ENCODE results near the gene ORC3. TPM values are rescaled to one million over a fixed set of nuclear protein-coding genes. Genes with fewer than 3 reads are reported as not detected.

ORC3 gene
- total RNA-seq = 10 to 100 TPM in 1 of 2 donors, 1 to 10 TPM in 1; 8.2 to 14.8 TPM

DNA sequence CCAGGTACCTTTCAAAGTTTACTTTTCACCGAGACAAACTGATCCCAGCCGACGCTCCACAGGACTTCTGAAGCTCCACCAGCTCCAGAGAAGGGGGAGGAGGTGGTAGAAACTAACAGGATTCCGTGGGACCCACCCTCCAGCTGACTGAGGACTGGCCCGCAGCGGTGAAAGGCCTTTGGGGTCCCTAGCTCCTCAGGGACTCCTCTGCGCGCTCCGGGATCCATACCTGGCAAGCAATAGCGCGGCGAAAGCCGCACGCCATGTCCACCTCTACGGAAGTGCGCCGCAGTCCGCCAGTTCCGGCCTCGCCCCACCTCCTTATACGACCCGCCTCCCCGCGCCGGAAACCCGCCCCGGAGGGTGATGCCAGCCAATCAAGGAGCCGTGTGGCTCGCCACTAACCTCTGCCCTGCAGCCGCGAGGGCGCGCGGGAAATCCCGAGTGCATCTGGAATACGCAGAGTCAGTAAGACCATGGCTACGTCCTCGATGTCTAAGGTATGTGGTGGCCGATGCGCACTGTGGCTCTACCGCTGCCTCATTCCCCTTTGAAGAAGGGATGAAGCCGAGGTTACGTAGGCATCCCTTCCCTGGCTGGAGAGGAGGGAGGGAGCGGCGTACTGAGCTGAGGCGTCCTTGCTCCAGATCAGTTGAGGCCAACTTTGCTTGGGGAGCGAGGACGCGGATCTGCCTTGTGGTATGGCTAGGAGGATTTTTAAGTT is at the start of gene ORC3, which contains the start of gene RARS2:
ORC3 (plus strand) TSS at position 443 of the 724 bp plus-strand sequence; CDS start at position 477, 34 bp downstream.
RARS2 (minus strand) TSS at position 295 of the 724 bp plus-strand sequence; CDS start at position 265, 30 bp downstream.
- DNase-seq (peak; percentile 95 to 97 (median 96)), ATAC-seq (peak; percentile 100)
- TF ChIP-seq POLR2A (IDR thresholded peaks at IDR 0.05) = peak; percentile 79 to 93 (median 90)
- TF ChIP-seq, protein P1, sequence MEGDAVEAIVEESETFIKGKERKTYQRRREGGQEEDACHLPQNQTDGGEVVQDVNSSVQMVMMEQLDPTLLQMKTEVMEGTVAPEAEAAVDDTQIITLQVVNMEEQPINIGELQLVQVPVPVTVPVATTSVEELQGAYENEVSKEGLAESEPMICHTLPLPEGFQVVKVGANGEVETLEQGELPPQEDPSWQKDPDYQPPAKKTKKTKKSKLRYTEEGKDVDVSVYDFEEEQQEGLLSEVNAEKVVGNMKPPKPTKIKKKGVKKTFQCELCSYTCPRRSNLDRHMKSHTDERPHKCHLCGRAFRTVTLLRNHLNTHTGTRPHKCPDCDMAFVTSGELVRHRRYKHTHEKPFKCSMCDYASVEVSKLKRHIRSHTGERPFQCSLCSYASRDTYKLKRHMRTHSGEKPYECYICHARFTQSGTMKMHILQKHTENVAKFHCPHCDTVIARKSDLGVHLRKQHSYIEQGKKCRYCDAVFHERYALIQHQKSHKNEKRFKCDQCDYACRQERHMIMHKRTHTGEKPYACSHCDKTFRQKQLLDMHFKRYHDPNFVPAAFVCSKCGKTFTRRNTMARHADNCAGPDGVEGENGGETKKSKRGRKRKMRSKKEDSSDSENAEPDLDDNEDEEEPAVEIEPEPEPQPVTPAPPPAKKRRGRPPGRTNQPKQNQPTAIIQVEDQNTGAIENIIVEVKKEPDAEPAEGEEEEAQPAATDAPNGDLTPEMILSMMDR (IDR thresholded peaks at IDR 0.05) = peak in 2 of 7 experiments; percentile 1 to 6
- Histone ChIP-seq H3K4me1 (peaks cover 40% of the 10 kb centered on the region), H3K27ac (peak within 1 kb of the TSS; percentile 65 to 81 (median 72)), H3K9me3 (no peaks in the 10 kb centered on the region), H3K4me3 (peak within 1 kb of the TSS; percentile 42 to 96), H3K36me3 (replicated peaks in 1 of 2; ENCODE audit: insufficient read depth in 1 of 2, low read depth in 2 of 2) (no peaks in the 10 kb centered on the region), H3K27me3 (no peaks in the 10 kb centered on the region)
- WGBS, 2 donors = 0% methylated on average over 28 to 41 of the region's 49 CpGs
- intact Hi-C loops (cut with DNase I) = no loop called here

DNA sequence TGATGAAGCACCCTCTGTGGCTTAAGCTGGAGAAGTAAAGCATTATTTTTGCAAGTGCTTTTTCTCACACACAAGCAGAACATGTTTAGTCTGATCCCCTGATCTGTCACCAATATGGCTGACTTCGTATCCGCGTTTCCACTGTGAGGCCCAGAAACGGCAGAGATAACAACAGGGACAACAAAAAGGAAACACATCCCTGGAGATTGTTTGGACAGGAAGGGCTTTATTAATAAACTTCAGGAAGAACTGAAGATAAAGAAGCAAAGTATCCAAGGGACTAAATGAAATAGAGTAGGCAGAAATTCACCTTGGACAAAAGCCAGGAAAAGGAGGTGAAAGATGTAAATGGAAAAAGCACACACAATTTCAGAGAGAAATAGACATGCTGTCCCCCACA is 49.4 kb upstream of the ORC3 start:
- Histone ChIP-seq H3K27ac (no peak overlapping the region), H3K27me3 (no peaks in the 10 kb centered on the region), H3K9me3 (no peaks in the 10 kb centered on the region), H3K4me3 (no peak overlapping the region), H3K4me1 (no peaks in the 10 kb centered on the region), H3K36me3 (replicated peaks in 1 of 2; ENCODE audit: insufficient read depth in 1 of 2, low read depth in 2 of 2) (peaks cover 4 to 11% of the 10 kb centered on the region in 2 donors)
- TF ChIP-seq, protein P1 (IDR thresholded peaks at IDR 0.05) = no peak
- TF ChIP-seq POLR2A (IDR thresholded peaks at IDR 0.05) = no peak
- no peak for DNase-seq
- intact Hi-C loops (cut with DNase I) = no loop called here
- ATAC-seq = no peak
- 60 to 83% methylated on average over 4 of the region's 4 CpGs for whole genome bisulfite sequencing, 2 donors

DNA sequence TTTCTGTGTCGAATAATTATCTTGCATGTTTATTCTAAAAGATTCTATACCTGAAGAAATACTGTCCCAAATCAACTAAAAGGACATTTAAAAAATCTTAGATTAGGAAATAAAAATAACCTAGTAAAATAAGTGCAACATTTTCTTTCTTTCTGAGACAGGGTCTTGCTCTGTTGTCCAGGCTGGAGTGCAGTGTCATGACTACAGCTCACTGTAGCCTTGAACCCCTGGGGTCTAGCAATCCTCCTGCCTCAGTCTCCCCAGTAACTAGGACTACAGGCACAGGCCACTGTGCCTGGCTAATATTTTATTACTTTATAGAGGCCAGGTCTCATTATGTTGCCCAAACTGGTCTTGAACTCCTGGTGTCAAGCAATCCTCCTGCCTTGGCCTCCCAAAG is 48.9 kb upstream of the ORC3 start:
- no peaks in the 10 kb centered on the region for H3K27me3 ChIP-seq
- no peaks in the 10 kb centered on the region for H3K4me1 ChIP-seq
- 100% methylated on average over 1 of the region's 1 CpG for WGBS, 2 donors
- intact Hi-C loops (cut with DNase I) = no loop called here
- no peak overlapping the region for H3K4me3 ChIP-seq
- peaks cover 4 to 11% of the 10 kb centered on the region in 2 donors for H3K36me3 ChIP-seq (replicated peaks in 1 of 2; ENCODE audit: insufficient read depth in 1 of 2, low read depth in 2 of 2)
- ATAC-seq (no peak), DNase-seq (no peak)
- H3K9me3 ChIP-seq = no peaks in the 10 kb centered on the region
- TF ChIP-seq, protein P1 (IDR thresholded peaks at IDR 0.05) = no peak
- TF ChIP-seq POLR2A (IDR thresholded peaks at IDR 0.05) = no peak
- H3K27ac ChIP-seq = no peak overlapping the region

DNA sequence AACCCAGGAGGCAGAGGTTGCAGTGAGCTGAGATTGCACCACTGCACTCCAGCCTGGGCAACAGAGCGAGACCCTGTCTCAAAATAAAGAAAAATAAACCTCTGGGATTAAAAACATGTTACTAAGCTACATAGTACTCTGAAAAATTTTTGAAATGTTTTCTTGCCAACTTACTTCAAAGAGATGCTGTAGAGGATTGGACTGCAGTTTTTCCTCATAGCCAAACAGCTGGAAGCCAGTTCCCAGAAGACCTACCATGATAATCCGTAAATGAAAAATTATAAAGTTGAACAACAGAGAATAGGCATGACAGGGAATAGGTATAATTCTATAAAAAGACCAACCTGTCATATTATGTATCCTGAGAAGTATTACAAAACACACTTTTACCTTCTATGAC is 48.2 kb upstream of the ORC3 start:
- Histone ChIP-seq H3K4me1 (no peaks in the 10 kb centered on the region), H3K9me3 (no peaks in the 10 kb centered on the region), H3K36me3 (replicated peaks in 1 of 2; ENCODE audit: insufficient read depth in 1 of 2, low read depth in 2 of 2) (peaks cover 4 to 11% of the 10 kb centered on the region in 2 donors), H3K27me3 (no peaks in the 10 kb centered on the region), H3K4me3 (no peak overlapping the region), H3K27ac (no peak overlapping the region)
- WGBS, 2 donors = 88 to 91% methylated on average over 2 of the region's 2 CpGs
- DNase-seq = no peak
- TF ChIP-seq POLR2A (IDR thresholded peaks at IDR 0.05) = no peak
- TF ChIP-seq, protein P1 (IDR thresholded peaks at IDR 0.05) = no peak
- intact Hi-C loops (cut with DNase I) = no loop called here
- no peak for ATAC-seq

Data from body of pancreas (tissue), 4 donors.